Measurements from ENCODE around the gene LIME1. TPM values are rescaled to one million over a fixed set of nuclear protein-coding genes. Genes with fewer than 3 reads are reported as not detected.
"Not testable (repeated sequence)": the region's sequence is repeated elsewhere in the genome, so short reads cannot be mapped to it uniquely, and the experiment has no call there.

The LIME1 gene
- total RNA-seq, 1 donor from 2014 or later, result 0.90 TPM

DNA sequence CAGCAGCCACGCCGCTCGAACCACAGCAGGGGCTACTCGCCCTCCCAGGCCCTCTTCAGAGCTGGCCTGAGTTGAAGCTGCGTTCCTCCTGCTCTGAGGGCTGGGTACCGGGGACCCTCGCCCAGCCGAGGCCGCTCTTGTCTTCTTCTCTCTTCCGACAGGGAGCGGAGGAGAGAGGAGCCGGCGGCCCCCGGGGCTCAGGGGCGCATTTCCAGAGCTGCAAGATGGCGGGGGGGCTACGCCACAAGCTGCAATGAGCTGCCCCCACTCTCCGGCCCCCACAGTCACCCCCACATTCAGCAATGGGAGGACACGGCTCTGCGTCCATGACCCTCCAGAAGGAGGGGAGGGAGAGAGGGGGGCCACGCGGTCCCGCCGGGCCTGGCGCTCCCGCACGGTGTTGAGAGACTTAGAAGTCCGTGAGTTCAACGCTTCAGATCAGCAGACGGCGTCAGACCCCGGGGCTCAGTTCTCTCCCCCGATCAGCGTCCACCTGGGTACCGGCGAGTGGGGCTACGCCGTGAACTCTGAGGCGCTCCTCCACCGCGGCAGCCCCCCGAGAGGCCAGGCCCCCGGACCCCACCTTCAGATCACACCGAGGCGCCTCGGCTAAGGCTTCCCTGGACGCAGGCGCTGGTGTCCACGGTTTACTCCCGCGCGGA is 34.7 kb downstream of the LIME1 start:
- DNase-seq (ENCODE audit: low read depth in 2 of 2), result no peak

- DNase-seq (ENCODE audit: low read depth in 2 of 2), result no peak
Observed at GRCh38 chr20:63772781-63773518, 36.5 kb downstream of the LIME1 start.

DNA sequence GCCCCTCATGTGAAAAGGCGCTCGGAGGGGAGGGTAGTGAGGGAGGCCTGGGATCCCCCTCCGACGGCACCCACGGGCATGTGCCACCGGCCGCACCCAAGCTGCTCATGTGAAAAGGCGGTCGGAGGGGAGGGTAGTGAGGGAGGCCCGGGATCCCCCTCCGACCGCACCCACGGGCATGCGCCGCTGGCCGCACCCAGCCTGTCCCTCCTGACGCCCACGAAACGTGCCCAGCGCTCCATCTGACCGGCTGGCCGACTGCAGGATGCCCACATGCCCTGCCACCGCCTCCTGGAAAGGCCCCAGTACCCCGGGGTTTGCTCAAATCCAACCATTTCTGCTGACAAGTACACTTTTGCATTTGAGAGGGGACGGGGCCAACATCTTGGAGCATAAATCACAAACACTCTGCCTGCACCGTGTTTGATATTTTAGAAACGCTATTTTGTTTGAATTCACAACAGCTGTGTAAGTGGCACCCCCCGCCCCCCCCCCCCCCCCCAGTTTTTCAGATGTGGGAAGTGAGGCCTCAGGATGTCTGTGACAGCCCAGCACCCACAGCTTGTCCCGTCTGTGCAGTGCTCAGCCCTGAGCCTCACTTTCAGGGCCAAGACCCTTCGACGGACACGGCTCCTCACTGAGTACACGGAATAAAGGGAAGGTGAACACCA is 37.2 kb downstream of the LIME1 start:
- DNase-seq (ENCODE audit: low read depth in 2 of 2), result no peak

- DNase-seq (ENCODE audit: low read depth in 2 of 2), result peak in 1 of 2 donors; percentile 32
Observed at GRCh38 chr20:63774306-63774705, 37.8 kb downstream of the LIME1 start.

DNA sequence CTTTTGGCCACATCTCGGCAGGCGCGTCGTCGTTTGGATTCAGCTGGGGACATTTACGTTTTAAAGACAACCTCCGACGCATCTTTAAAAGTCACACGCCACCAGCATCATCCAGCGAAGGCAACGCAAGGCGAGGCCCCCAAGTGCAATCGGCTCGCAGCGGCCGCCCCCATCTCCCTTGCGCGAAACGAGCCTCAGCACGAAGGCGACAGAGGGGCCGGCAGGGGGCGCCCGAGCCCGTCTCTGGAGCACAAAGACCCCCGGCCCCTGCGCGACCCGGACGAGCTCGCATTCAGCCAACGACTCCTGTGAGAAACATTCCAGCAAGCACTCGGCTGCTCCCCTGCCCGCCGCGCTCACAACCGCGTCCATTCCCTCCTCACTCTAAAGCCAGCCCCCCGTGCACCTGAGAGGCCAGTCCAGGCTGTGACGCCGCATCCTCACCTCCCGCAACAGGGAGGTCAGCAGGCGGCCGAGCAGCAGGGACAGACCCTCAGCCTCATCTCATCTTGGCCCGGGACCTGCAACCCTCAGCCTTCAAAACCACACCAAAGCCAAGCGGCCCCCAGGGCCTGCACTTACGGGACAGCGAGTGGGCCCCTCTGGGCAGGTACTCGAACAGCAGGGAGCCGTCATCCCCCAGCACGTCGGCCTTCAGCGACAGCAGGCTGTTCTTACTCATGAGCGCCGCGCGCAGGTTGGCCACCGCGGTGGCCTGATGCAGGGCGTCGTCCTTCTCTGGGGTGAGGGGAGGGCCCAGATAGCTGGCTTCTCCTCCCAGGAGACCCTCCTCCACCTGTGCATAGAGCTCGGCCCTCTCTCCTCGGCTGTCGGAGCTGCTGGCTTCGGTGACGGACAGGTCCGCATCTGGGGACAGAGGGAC is 38.9 kb downstream of the LIME1 start:
- peak in 1 of 2 donors; percentile 39 for DNase-seq (ENCODE audit: low read depth in 2 of 2)

DNA sequence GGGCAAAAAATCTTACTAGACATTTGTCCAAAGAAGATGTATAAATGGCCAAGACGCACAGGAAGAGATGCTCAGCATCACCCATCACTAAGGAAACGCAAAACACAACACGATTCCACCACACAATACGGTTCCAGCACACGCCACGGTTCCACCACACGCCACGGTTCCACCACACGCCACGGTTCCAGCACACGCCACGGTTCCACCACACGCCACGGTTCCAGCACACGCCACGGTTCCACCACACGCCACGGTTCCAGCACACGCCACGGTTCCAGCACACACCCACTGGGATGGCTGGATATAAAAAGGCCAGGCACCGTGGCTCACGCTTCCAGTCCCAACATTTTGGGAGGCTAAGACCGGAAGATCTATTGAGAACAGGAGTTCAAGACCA is 40.4 kb downstream of the LIME1 start:
- DNase-seq (ENCODE audit: low read depth in 2 of 2), result not testable (repeated sequence)

- no peak for DNase-seq (ENCODE audit: low read depth in 2 of 2)
Observed at GRCh38 chr20:63777614-63778013, 41.1 kb downstream of the LIME1 start.

- DNase-seq (ENCODE audit: low read depth in 2 of 2), result peak in 1 of 2 donors; percentile 24
Observed at GRCh38 chr20:63778034-63778752, 41.7 kb downstream of the LIME1 start.

GRCh38 chr20:63778857-63779256 is 42.4 kb downstream of the LIME1 start:
- DNase-seq (ENCODE audit: low read depth in 2 of 2), result no peak

DNA sequence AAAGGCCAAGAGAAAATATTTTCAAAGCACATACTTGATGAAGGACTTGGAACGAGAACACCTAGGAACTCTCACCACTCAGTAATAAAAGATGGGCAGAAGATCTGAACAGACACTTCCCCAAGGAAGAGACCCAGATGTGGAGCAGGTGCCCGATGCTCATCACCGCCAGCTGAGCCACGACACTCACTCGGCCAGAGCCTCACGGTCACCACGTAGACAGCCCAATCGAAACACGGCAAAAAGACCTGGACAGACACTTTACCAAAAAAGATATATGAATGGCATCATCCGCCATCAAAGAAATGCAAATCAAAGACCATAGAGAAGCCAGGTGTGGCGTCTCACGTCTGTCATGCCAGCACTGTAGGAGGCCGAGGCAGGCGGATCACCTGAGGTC is 44.7 kb downstream of the LIME1 start:
- no peak for DNase-seq (ENCODE audit: low read depth in 2 of 2)

- no peak for DNase-seq (ENCODE audit: low read depth in 2 of 2)
Observed at GRCh38 chr20:63782051-63782471, 45.6 kb downstream of the LIME1 start.

DNA sequence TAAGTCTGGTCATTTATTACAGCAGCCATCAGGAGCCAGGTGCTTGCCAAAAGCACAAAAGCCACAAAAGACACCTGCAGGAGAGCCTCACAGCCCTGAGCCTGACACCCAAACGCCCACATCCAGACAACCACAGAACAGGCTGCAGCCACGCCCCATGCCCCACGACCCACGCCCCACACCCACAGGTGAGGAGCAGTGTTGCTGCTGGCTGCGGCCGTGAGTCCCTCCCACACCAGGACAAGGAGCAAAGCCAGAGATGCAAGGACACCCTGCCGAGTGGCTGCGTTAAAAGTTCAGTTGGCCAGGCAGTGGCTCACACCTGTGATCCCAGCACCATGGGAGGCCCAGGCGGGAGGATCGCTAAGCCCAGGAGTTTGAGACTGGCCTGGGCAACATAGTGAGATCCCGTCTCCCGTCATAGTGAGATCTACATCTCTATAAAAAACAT is 46.1 kb downstream of the LIME1 start:
- DNase-seq (ENCODE audit: low read depth in 2 of 2), result no peak

- DNase-seq (ENCODE audit: low read depth in 2 of 2), result no peak
Observed at GRCh38 chr20:63783970-63784369, 47.5 kb downstream of the LIME1 start.

- no peak for DNase-seq (ENCODE audit: low read depth in 2 of 2)
Observed at GRCh38 chr20:63785691-63786131, 49.2 kb downstream of the LIME1 start.

DNA sequence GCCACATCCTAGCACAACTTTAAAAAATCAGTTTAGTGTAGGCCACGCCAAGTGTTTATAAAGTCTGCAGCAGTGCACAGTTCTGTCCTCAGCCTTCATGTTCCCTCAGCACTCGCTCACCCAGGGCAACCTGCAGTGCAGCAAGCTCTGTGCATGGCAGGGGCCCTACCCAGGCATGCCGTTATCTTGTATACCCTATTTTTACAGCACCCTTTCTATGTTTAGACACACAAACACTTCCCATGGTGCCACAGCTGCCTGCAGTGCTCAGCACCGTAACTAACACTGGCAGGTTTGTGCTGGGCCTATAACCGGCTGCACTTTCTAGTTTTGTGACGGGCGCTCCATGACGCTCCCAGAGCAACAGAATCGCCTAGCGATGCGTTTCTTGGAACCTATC is 50.8 kb downstream of the LIME1 start:
- DNase-seq (ENCODE audit: low read depth in 2 of 2), result no peak

GRCh38 chr20:63787749-63788148 is 51.3 kb downstream of the LIME1 start:
- no peak for DNase-seq (ENCODE audit: low read depth in 2 of 2)

Other genes starting within 250 kb of the LIME1 start
- gene EEF1A2, start 237.6 kb upstream of the LIME1 start, total RNA-seq, result 9.2 and 22.0 TPM in 2 replicates
- 16.3 and 36.2 TPM in 2 replicates for gene PPDPF, start 215.9 kb upstream of the LIME1 start, total RNA-seq
- under 0.01 TPM in 2 replicates for gene PTK6, start 199.3 kb upstream of the LIME1 start, total RNA-seq
- not detected in 2 replicates for gene SRMS, start 188.9 kb upstream of the LIME1 start, total RNA-seq
- 1.1 and 1.3 TPM in 2 replicates for gene FNDC11, start 182.5 kb upstream of the LIME1 start, total RNA-seq
- gene HELZ2, start 162.4 kb upstream of the LIME1 start, total RNA-seq, result 25.7 and 30.1 TPM in 2 replicates
- 6.3 and 9.4 TPM in 2 replicates for gene GMEB2, start 109.6 kb upstream of the LIME1 start, total RNA-seq
- gene STMN3, start 83.2 kb upstream of the LIME1 start, total RNA-seq, result 0.38 and 0.51 TPM in 2 replicates
- 6.0 and 6.1 TPM in 2 replicates for gene RTEL1, start 78.4 kb upstream of the LIME1 start, total RNA-seq
- 3.9 and 15.4 TPM in 2 replicates for gene TNFRSF6B, start 40.0 kb upstream of the LIME1 start, total RNA-seq
- 22.5 and 38.1 TPM in 2 replicates for gene ARFRP1, start 28.7 kb upstream of the LIME1 start, total RNA-seq
- 10.1 and 13.8 TPM in 2 replicates for gene ZGPAT, start 28.6 kb upstream of the LIME1 start, total RNA-seq
- gene SLC2A4RG, start 3.1 kb downstream of the LIME1 start, total RNA-seq, result 5.9 and 9.2 TPM in 2 replicates
- gene ZBTB46, start 94.6 kb downstream of the LIME1 start, total RNA-seq, result 67.1 and 69.7 TPM in 2 replicates
- gene ABHD16B, start 124.8 kb downstream of the LIME1 start, total RNA-seq, result not detected in 2 replicates
- 112 and 178 TPM in 2 replicates for gene TPD52L2, start 128.6 kb downstream of the LIME1 start, total RNA-seq
- 67.3 and 89.9 TPM in 2 replicates for gene DNAJC5, start 158.5 kb downstream of the LIME1 start, total RNA-seq
- 26.6 and 45.0 TPM in 2 replicates for gene UCKL1, start 219.8 kb downstream of the LIME1 start, total RNA-seq
- gene ZNF512B, start 233.3 kb downstream of the LIME1 start, total RNA-seq, result 5.9 and 11.0 TPM in 2 replicates
- 2.4 and 5.9 TPM in 2 replicates for gene SAMD10, start 243.0 kb downstream of the LIME1 start, total RNA-seq
- 40.6 and 49.0 TPM in 2 replicates for gene PRPF6, start 244.5 kb downstream of the LIME1 start, total RNA-seq